GM12874 (cell line): Measurements from ENCODE around the gene APLF.

ENCODE experiments used
- CTCF ChIP-seq: IDR thresholded peaks from 2 replicates; pipeline ENCODE4 v1.5.1; 2011; ENCODE audit warnings: low read depth, mild to moderate bottlenecking, control low read depth, low read length, moderate library complexity; ENCODE audit not compliant: insufficient read depth

APLF gene

DNA sequence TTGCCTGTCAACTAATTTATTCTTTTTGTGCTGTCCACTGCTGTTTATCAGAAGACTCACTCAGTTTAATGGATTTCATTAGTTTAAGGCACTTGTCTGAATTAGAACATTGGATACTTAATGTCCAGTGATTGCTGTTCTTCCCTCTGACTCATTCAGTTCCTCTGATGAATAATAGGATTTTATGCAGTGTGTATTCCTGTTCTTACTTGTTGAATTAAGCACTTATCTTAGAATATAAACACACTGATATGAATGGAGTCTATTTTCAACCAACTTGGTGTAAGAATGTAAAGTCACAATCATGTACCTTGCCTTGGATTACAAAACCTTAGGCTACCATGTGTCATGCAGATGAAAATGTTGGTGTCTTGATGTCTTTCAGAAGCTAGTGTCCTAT is 89.0 kb downstream of the APLF start:
- TF ChIP-seq CTCF: no peak

DNA sequence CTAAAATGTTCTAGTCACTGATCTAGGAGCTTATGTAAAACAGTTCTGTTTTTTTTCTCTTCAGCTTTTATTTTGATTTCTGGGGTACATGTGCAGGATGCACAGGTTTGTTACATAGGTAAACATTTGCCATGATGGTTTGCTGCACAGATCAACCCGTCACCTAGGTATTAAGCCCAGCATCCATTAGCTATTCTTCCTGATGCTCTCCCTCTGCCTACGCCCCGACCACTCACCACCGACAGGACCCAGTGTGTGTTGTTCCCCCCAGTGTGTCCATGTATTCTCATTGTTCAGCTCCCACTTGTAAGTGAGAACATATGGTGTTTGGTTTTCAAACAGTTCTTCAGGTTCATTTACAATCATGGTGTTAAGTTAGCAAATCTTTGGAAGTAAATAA is 91.2 kb downstream of the APLF start:
- TF ChIP-seq CTCF: no peak

DNA sequence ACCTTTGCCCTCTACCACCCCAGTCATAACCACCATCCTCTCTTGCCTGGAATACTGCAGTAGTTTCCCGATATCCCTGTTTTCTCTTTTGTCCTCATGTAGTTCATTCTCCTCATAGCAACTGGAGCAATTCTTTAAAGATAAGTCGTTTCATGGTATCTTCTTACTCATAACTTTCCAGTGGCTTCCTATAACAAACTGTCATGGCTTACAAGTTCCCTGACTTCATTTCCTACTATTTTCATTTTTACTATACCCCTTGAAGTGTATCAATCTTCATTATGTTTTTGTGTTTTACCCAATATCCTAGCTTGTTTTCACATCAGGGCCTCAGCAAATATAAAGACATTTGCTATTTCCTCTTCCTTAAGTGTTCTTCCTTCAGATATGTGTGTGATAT is 92.3 kb downstream of the APLF start:
- no peak for TF ChIP-seq CTCF

DNA sequence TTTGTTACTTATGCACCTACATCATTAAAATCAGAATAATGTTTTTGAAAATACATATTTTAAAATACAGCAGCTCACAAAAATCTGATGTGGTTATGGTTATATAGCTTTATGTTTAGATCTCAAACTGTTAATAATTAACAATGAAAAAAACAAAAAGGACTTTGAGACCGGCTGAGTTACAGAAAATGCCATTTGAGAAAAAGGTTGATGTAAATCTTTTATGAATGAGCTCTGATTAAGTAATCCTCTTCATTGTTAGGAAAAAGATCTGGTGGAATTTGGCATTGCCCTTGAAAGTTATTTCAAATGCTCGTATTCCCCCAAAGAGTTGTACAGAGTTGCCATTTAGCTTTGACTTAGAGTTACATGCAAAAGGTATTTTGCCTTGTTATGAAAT is 93.2 kb downstream of the APLF start:
- TF ChIP-seq CTCF: no peak

GRCh38 chr2:68561372-68561771 is 94.0 kb downstream of the APLF start:
- no peak for TF ChIP-seq CTCF

DNA sequence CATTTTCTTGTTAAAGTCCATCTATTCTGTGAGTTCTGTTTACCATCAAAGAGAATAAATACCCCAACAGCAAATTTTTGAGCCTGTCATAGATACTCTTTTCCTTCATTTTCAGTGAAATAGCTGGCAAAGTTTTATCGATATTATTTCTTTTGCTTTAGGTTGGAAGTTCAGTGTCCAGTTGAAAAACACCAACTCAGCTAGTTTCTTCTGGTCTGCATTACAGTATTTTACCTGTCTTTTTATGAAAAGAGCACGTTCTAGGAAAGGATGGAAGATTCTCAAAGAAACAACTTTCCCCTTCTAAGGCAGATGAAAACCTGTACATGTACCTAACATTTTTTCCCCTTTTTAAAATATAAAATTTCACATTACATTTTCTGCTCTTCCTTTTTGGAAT is 95.5 kb downstream of the APLF start:
- TF ChIP-seq CTCF: no peak

DNA sequence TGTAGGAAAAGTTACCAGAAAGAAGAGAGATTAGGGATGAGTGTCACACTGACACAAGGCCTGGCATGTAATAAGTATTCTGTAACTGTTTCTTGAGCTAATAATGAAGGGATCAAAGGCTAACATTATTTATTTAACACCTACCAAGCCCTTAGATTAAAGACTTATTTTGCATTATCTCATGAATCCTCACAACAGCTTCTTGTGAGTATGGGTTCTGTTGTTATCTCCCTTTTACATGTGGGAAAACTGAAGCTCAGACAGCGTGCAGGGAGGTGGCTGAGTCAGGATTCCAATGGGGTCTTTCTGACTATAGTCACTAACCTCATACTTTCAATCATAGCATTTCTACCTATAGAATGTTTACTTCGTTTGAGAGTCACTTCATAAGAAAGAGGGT is 97.0 kb downstream of the APLF start:
- TF ChIP-seq CTCF: no peak

GRCh38 chr2:68565273-68565672 is 97.9 kb downstream of the APLF start:
- TF ChIP-seq CTCF: no peak
